Duodenal mucosa (tissue), 2 donors: ENCODE results near the gene ACSF2.

Experiments
- H3K27ac ChIP-seq: one replicate; pipeline ENCODE4 v1.7.0; 2013; ENCODE audit warnings: low read depth, low read length
- H3K27me3 ChIP-seq, 2 donors: one replicate each; pipeline ENCODE4 v1.7.0; 2013; ENCODE audit warnings: low read length in 2 of 2, control low read depth in 1 of 2; ENCODE audit not compliant: insufficient read depth in 2 of 2, control insufficient read depth in 1 of 2
- H3K36me3 ChIP-seq, 2 donors: one replicate each; pipeline ENCODE4 v1.7.0; 2013; ENCODE audit warnings: low read length in 2 of 2, control low read depth in 1 of 2; ENCODE audit not compliant: insufficient read depth in 2 of 2, control insufficient read depth in 1 of 2
- H3K4me1 ChIP-seq, 2 donors: one replicate each; pipeline ENCODE4 v1.7.0; 2013; ENCODE audit warnings: low read length in 2 of 2, control low read depth in 1 of 2; ENCODE audit not compliant: insufficient read depth in 2 of 2, control insufficient read depth in 1 of 2
- H3K4me3 ChIP-seq, 2 donors: one replicate each; pipeline ENCODE4 v1.7.0; 2013; ENCODE audit warnings: low read length in 2 of 2, low read depth in 1 of 2
- H3K9ac ChIP-seq, 2 donors: one replicate each; pipeline ENCODE4 v1.7.0; 2013; ENCODE audit warnings: low read length in 2 of 2, low read depth in 1 of 2
- H3K9me3 ChIP-seq, 2 donors: one replicate each; pipeline ENCODE4 v1.7.0; 2013; ENCODE audit warnings: low read length in 2 of 2, control low read depth in 1 of 2; ENCODE audit not compliant: control insufficient read depth in 1 of 2

The ACSF2 gene

GRCh38 chr17:50508573-50509460 is 82.8 kb downstream of the ACSF2 start:
- peak overlapping the region; percentile 50 for H3K27ac ChIP-seq
- no peaks in the 10 kb centered on the region for H3K9me3 ChIP-seq
- no peaks in the 10 kb centered on the region for H3K27me3 ChIP-seq
- no peaks in the 10 kb centered on the region for H3K36me3 ChIP-seq
- H3K9ac ChIP-seq: peak overlapping the region; percentile 35 to 59
- peaks cover 23 to 40% of the 10 kb centered on the region in 2 donors for H3K4me1 ChIP-seq
- H3K4me3 ChIP-seq: peak overlapping the region; percentile 59 to 70

GRCh38 chr17:50511058-50511457 is 85.0 kb downstream of the ACSF2 start:
- no peak overlapping the region for H3K27ac ChIP-seq

GRCh38 chr17:50513495-50513894 is 87.5 kb downstream of the ACSF2 start:
- no peak overlapping the region for H3K4me3 ChIP-seq
- no peak overlapping the region for H3K9ac ChIP-seq
- H3K27ac ChIP-seq: no peak overlapping the region
- no peaks in the 10 kb centered on the region for H3K9me3 ChIP-seq
- no peaks in the 10 kb centered on the region for H3K27me3 ChIP-seq
- H3K36me3 ChIP-seq: no peaks in the 10 kb centered on the region
- peaks cover 12 to 25% of the 10 kb centered on the region in 2 donors for H3K4me1 ChIP-seq

More at GRCh38 chr17:50511058-50511457, 85.0 kb downstream of the ACSF2 start:
- Histone ChIP-seq H3K9ac (peak overlapping the region in 1 of 2 donors; percentile 18), H3K27me3 (no peaks in the 10 kb centered on the region), H3K36me3 (no peaks in the 10 kb centered on the region), H3K4me3 (no peak overlapping the region), H3K9me3 (no peaks in the 10 kb centered on the region), H3K4me1 (peaks cover 12 to 28% of the 10 kb centered on the region in 2 donors)

GRCh38 chr17:50514388-50514787 is 88.4 kb downstream of the ACSF2 start:
- no peaks in the 10 kb centered on the region for H3K27me3 ChIP-seq
- no peak overlapping the region for H3K4me3 ChIP-seq
- H3K4me1 ChIP-seq: peaks cover 5 to 17% of the 10 kb centered on the region in 2 donors
- no peaks in the 10 kb centered on the region for H3K9me3 ChIP-seq
- no peak overlapping the region for H3K9ac ChIP-seq
- no peak overlapping the region for H3K27ac ChIP-seq
- H3K36me3 ChIP-seq: no peaks in the 10 kb centered on the region

- H3K4me3 ChIP-seq: no peak overlapping the region
- H3K9me3 ChIP-seq: no peaks in the 10 kb centered on the region
- no peaks in the 10 kb centered on the region for H3K36me3 ChIP-seq
- H3K9ac ChIP-seq: no peak overlapping the region
- no peak overlapping the region for H3K27ac ChIP-seq
- peaks cover 5 to 17% of the 10 kb centered on the region in 2 donors for H3K4me1 ChIP-seq
- H3K27me3 ChIP-seq: no peaks in the 10 kb centered on the region
Measured at GRCh38 chr17:50514936-50515702, 89.1 kb downstream of the ACSF2 start.

GRCh38 chr17:50517011-50517410 is 91.0 kb downstream of the ACSF2 start:
- Histone ChIP-seq H3K27me3 (no peaks in the 10 kb centered on the region), H3K4me3 (no peak overlapping the region), H3K27ac (no peak overlapping the region), H3K9ac (no peak overlapping the region), H3K36me3 (no peaks in the 10 kb centered on the region), H3K4me1 (peaks cover 5 to 6% of the 10 kb centered on the region in 2 donors), H3K9me3 (no peaks in the 10 kb centered on the region)

GRCh38 chr17:50517504-50518383 is 91.7 kb downstream of the ACSF2 start:
- no peak overlapping the region for H3K4me3 ChIP-seq
- H3K27ac ChIP-seq: no peak overlapping the region
- peaks cover 0 to 6% of the 10 kb centered on the region in 2 donors for H3K4me1 ChIP-seq
- no peaks in the 10 kb centered on the region for H3K9me3 ChIP-seq
- H3K27me3 ChIP-seq: no peaks in the 10 kb centered on the region
- H3K36me3 ChIP-seq: no peaks in the 10 kb centered on the region
- H3K9ac ChIP-seq: no peak overlapping the region

GRCh38 chr17:50518384-50519023 is 92.5 kb downstream of the ACSF2 start:
- H3K27ac ChIP-seq: no peak overlapping the region
- H3K4me3 ChIP-seq: no peak overlapping the region
- H3K9ac ChIP-seq: no peak overlapping the region
- no peaks in the 10 kb centered on the region for H3K36me3 ChIP-seq
- H3K4me1 ChIP-seq: peaks cover 0 to 6% of the 10 kb centered on the region in 2 donors
- H3K27me3 ChIP-seq: no peaks in the 10 kb centered on the region
- no peaks in the 10 kb centered on the region for H3K9me3 ChIP-seq

GRCh38 chr17:50519141-50519834 is 93.3 kb downstream of the ACSF2 start:
- Histone ChIP-seq H3K27me3 (no peaks in the 10 kb centered on the region), H3K36me3 (no peaks in the 10 kb centered on the region), H3K9me3 (no peaks in the 10 kb centered on the region), H3K9ac (no peak overlapping the region), H3K4me1 (peaks cover 0 to 6% of the 10 kb centered on the region in 2 donors), H3K4me3 (no peak overlapping the region), H3K27ac (no peak overlapping the region)
